ENCODE data around the gene ATF5.

GRCh38 chr19:49929611-49930482 is 842 bp downstream of the ATF5 start:
- TF ChIP-seq CTCF (IDR thresholded peaks at IDR 0.05; ENCODE audit: insufficient read depth, low read depth, low read length) = no peak
- no peak for TF ChIP-seq EZH2 (IDR thresholded peaks at IDR 0.05; ENCODE audit: insufficient read depth, low read length)

Measured in astrocyte (in vitro differentiated cells and primary cell).